ENCODE data around the gene HPSE2. TPM values are rescaled to one million over a fixed set of nuclear protein-coding genes. Genes with fewer than 3 reads are reported as not detected.

Gene HPSE2
- total and polyA plus RNA-seq, 2 of the 8 experiments (the other 6 are each of a cell fraction or from before 2014, with no cell fraction given), result 0.41 to 0.58 TPM

GRCh38 chr10:98817396-98817795, 418.3 kb downstream of the HPSE2 start (continued):
- TF ChIP-seq CHD7 (IDR thresholded peaks at IDR 0.05; ENCODE audit: insufficient replicate concordance, low read length) (no peak), EGR1 (IDR thresholded peaks at IDR 0.05; ENCODE audit: borderline replicate concordance, low read depth, low read length) (no peak), TEAD4 (IDR thresholded peaks at IDR 0.05; ENCODE audit: low read depth, low read length) (no peak), BCL11A (IDR thresholded peaks at IDR 0.05; ENCODE audit: low read depth in 2 of 2, low read length in 2 of 2) (no peak), CBX5 (IDR thresholded peaks at IDR 0.05; ENCODE audit: low read depth, low read length) (no peak), TBP (IDR thresholded peaks at IDR 0.05; ENCODE audit: low read depth, low read length) (no peak)

Measured in H1 (cell line).